Measurements from ENCODE around the gene ADAMTS17.

The ADAMTS17 gene

GRCh38 chr15:100249096-100249815 lies 92.5 kb downstream of the ADAMTS17 start:
- DNase-seq (ENCODE audit: low read depth): no peak

GRCh38 chr15:100248236-100248635 lies 93.5 kb downstream of the ADAMTS17 start:
- no peak for DNase-seq (ENCODE audit: low read depth)

GRCh38 chr15:100247228-100248225 lies 94.2 kb downstream of the ADAMTS17 start:
- DNase-seq (ENCODE audit: low read depth): no peak

GRCh38 chr15:100245855-100246254 lies 95.9 kb downstream of the ADAMTS17 start:
- no peak for DNase-seq (ENCODE audit: low read depth)

GRCh38 chr15:100245487-100245820 lies 96.3 kb downstream of the ADAMTS17 start:
- DNase-seq (ENCODE audit: low read depth): no peak

GRCh38 chr15:100244796-100245486 lies 96.8 kb downstream of the ADAMTS17 start:
- DNase-seq (ENCODE audit: low read depth): no peak

GRCh38 chr15:100242989-100243388 lies 98.8 kb downstream of the ADAMTS17 start:
- no peak for DNase-seq (ENCODE audit: low read depth)

- peak; percentile 26 for DNase-seq (ENCODE audit: low read depth)
Measured at GRCh38 chr15:100241572-100242482, 99.9 kb downstream of the ADAMTS17 start.

- no peak for DNase-seq (ENCODE audit: low read depth)
Measured at GRCh38 chr15:100236981-100237720, 104.6 kb downstream of the ADAMTS17 start.

GRCh38 chr15:100235030-100235617 lies 106.7 kb downstream of the ADAMTS17 start:
- no peak for DNase-seq (ENCODE audit: low read depth)

GRCh38 chr15:100234158-100235029 lies 107.4 kb downstream of the ADAMTS17 start:
- no peak for DNase-seq (ENCODE audit: low read depth)

- DNase-seq (ENCODE audit: low read depth): no peak
Measured at GRCh38 chr15:100230784-100231183, 111.0 kb downstream of the ADAMTS17 start.

GRCh38 chr15:100229181-100230163 lies 112.3 kb downstream of the ADAMTS17 start:
- no peak for DNase-seq (ENCODE audit: low read depth)

- DNase-seq (ENCODE audit: low read depth): no peak
Measured at GRCh38 chr15:100227781-100228180, 114.0 kb downstream of the ADAMTS17 start.

- no peak for DNase-seq (ENCODE audit: low read depth)
Measured at GRCh38 chr15:100226107-100226506, 115.7 kb downstream of the ADAMTS17 start.

GRCh38 chr15:100224206-100225185 lies 117.3 kb downstream of the ADAMTS17 start:
- no peak for DNase-seq (ENCODE audit: low read depth)

GRCh38 chr15:100222349-100222715 lies 119.4 kb downstream of the ADAMTS17 start:
- no peak for DNase-seq (ENCODE audit: low read depth)
